ENCODE measurements around the gene ANOS1.
"Not testable (repeated sequence)": the region's sequence is repeated elsewhere in the genome, so short reads cannot be mapped to it uniquely, and the experiment has no call there.

The ANOS1 gene

DNA sequence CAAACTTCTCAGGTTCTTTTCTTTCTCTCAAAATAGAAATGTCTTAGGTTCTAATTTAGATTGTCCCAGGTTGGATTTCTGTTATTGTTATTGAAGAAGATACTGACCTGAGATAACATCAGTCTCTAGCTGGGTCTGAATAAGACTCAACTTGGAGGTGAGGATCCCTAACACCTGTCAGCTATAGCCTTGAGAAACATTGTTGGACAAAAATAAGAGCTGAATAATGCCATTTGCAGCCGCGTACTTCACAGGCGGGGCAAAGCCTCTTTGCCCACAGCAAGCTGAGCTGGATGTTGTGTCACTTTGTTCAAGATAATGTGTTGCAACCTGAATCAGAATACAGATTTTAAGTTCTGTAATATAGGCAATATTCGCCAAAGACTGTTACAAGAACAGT, 231.7 kb downstream of the ANOS1 start:
- no peaks in the 10 kb centered on the region for H3K27me3 ChIP-seq (replicated peaks; ENCODE audit: control insufficient read depth, insufficient read depth, low read length)
- H3K9ac ChIP-seq (ENCODE audit: low read length): no peak overlapping the region
- no peak overlapping the region for H3K4me3 ChIP-seq (ENCODE audit: low read length)
- no peaks in the 10 kb centered on the region for H3K9me3 ChIP-seq (ENCODE audit: control insufficient read depth, low read length)
- H3K4me1 ChIP-seq (ENCODE audit: control insufficient read depth, insufficient read depth, low read length): no peaks in the 10 kb centered on the region
- DNase-seq (ENCODE audit: low read depth): no peak
- no peaks in the 10 kb centered on the region for H3K36me3 ChIP-seq (ENCODE audit: control insufficient read depth, insufficient read depth, low read length, severe bottlenecking)

DNA sequence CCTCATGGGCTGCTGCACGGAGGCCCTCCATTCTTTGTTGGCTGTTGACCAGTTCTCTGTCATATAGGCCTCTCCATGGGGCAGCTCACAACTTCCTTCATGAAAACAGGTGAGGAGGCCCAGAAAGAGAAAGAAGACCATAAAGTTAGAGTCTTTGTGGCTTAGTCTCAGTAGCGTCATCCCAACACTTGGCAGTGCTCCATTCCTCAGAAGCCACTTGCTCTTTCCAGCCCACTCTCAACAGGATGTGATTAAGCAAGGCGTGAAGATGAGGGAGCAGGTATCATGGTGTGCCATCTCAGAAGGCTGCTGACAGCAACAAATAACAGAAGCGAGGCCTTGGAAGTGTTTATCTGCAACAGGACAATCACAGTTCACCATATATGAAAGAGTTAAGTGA, 236.9 kb downstream of the ANOS1 start:
- H3K4me3 ChIP-seq (ENCODE audit: low read length); H3K9me3 ChIP-seq (ENCODE audit: control insufficient read depth, low read length); H3K4me1 ChIP-seq (ENCODE audit: control insufficient read depth, insufficient read depth, low read length); DNase-seq (ENCODE audit: low read depth); H3K27me3 ChIP-seq (replicated peaks; ENCODE audit: control insufficient read depth, insufficient read depth, low read length); H3K9ac ChIP-seq (ENCODE audit: low read length); H3K36me3 ChIP-seq (ENCODE audit: control insufficient read depth, insufficient read depth, low read length, severe bottlenecking): not testable (repeated sequence)

DNA sequence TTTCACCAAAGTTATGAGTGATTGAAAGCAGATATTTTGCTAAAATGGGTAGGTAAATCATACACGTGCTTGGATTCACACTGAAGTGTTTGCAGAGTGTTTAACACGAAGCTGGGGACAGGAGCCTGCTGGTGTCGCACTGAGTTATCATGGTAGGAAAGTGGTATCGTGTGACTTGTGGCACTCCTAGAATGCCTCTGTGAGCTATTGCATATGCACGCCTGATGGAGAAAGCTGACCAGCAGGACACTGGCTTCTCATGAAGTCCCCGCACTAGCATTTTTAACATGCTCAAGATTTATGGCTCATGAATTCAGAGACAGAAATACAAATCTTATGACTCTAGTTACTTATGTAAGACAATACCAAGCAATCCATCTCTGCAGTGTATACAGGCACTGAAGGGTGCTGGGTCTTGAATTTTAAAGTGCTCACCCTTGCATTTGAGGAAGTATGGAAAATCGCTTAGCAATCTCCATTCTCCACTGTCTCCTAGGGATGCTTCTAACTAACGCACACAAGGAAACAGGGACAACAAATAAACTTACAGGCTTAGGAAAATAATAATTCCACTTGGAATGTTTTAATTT, 247.5 kb downstream of the ANOS1 start:
- Histone ChIP-seq H3K4me1 (ENCODE audit: control insufficient read depth, insufficient read depth, low read length) (no peaks in the 10 kb centered on the region), H3K4me3 (ENCODE audit: low read length) (no peak overlapping the region), H3K9ac (ENCODE audit: low read length) (no peak overlapping the region), H3K36me3 (ENCODE audit: control insufficient read depth, insufficient read depth, low read length, severe bottlenecking) (no peaks in the 10 kb centered on the region), H3K9me3 (ENCODE audit: control insufficient read depth, low read length) (no peaks in the 10 kb centered on the region), H3K27me3 (replicated peaks; ENCODE audit: control insufficient read depth, insufficient read depth, low read length) (no peaks in the 10 kb centered on the region)
- no peak for DNase-seq (ENCODE audit: low read depth)
